Measurements from ENCODE around the gene LYST. TPM values are rescaled to one million over a fixed set of nuclear protein-coding genes. Genes with fewer than 3 reads are reported as not detected.

LYST gene
- polyA plus RNA-seq, 1 experiment = 6.5 TPM

DNA sequence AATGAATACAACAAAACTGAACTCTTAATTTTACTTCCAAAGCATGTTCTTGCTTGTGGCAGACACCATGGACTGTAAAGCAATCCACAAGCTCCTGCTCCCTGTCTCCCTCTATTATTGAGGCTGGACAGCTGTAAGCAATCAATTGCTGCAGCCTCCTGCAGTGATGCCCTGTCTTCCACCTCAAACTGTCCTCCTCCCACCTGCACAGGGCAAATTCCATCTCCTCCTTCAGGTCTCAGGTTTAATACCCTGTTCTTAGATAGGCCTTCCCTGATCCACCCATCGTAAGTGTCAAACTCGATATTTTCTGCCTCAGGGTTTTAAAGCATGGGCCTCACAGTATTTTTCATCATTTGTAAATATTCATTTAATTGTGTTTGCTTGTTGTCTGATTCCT is 81.8 kb downstream of the LYST start:
- H3K4me3 ChIP-seq (ENCODE audit: low read depth, low read length) = no peak overlapping the region
- no peak overlapping the region for H3K27ac ChIP-seq (ENCODE audit: low read depth, low read length)
- no peak for DNase-seq (ENCODE audit: low read depth, low spot score)
- ChIA-PET POLR2A (no interaction called here), CTCF (interaction anchor here (1.4 to 5.0 kb wide), 8 partner anchors 8 to 273 kb away, joined by 4 to 89 read pairs (median 14); no protein-coding TSS in a partner anchor)
- no peaks in the 10 kb centered on the region for H3K27me3 ChIP-seq (ENCODE audit: control insufficient read depth, insufficient read depth, low read length)
- TF ChIP-seq, protein P1, sequence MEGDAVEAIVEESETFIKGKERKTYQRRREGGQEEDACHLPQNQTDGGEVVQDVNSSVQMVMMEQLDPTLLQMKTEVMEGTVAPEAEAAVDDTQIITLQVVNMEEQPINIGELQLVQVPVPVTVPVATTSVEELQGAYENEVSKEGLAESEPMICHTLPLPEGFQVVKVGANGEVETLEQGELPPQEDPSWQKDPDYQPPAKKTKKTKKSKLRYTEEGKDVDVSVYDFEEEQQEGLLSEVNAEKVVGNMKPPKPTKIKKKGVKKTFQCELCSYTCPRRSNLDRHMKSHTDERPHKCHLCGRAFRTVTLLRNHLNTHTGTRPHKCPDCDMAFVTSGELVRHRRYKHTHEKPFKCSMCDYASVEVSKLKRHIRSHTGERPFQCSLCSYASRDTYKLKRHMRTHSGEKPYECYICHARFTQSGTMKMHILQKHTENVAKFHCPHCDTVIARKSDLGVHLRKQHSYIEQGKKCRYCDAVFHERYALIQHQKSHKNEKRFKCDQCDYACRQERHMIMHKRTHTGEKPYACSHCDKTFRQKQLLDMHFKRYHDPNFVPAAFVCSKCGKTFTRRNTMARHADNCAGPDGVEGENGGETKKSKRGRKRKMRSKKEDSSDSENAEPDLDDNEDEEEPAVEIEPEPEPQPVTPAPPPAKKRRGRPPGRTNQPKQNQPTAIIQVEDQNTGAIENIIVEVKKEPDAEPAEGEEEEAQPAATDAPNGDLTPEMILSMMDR (IDR thresholded peaks at IDR 0.05; ENCODE audit: low read depth, low read length) = no peak
- no peaks in the 10 kb centered on the region for H3K9me3 ChIP-seq (ENCODE audit: control insufficient read depth, insufficient read depth, low read length)

DNA sequence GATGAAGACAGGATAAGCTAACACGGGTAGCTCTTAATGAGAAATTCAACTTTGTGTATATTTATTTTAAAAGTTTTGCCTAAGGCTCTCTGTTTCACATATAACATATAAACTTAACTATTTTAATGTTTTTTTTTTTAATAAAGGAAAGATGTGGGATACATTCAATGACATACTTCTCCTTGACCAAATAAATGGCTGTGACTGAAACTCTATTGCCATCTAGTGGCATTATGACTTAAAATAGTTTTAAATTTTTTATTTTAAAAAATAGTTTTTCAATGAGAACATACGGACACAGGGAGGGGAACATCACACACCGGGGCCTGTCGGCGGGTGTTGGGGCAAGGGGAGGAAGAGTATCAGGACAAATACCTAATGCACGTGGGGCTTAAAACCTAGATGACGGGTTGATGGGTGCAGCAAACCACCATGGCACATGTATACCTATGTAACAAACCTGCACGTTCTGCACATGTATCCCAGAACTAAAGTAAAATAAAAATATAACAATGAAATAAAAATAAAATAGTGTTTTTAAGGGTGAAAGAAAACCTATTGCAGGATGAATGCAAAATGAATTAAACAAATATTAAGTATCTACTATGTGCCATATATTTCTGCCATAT is 83.4 kb downstream of the LYST start:
- no peak overlapping the region for H3K4me3 ChIP-seq (ENCODE audit: low read depth, low read length)
- no peaks in the 10 kb centered on the region for H3K9me3 ChIP-seq (ENCODE audit: control insufficient read depth, insufficient read depth, low read length)
- no peak overlapping the region for H3K27ac ChIP-seq (ENCODE audit: low read depth, low read length)
- H3K27me3 ChIP-seq (ENCODE audit: control insufficient read depth, insufficient read depth, low read length) = no peaks in the 10 kb centered on the region
- TF ChIP-seq, protein P1 (IDR thresholded peaks at IDR 0.05; ENCODE audit: low read depth, low read length) = peak; percentile 60
- ChIA-PET POLR2A (interaction anchor here (1.1 kb wide), 1 partner anchor 279 kb away, joined by 4 read pairs; the partner anchor contains the start of gene B3GALNT2), CTCF (interaction anchor here (0.6 to 5.0 kb wide), 52 partner anchors 9 to 1092 kb away, joined by 3 to 89 read pairs (median 4); partner anchors contain the start of genes B3GALNT2 and LYST)
- DNase-seq (ENCODE audit: low read depth, low spot score) = peak; percentile 15

DNA sequence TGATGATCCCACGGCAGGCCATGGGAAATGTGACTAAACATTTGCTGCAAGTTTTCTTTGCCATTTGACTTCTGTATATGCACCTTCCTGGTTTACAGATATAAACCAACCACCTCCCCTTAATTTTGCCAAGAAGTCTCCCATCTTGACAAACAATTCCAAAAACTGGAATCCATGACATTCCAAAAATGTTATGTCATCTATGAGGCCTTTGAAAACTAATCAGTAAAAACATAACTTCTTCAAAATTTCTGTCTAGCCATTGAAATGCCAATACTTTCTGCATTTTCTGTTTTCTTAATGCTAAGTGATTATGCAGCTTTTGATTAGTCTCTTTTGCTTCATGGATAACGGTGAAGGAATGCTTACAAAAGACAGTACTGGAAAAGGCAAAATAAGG is 84.1 kb downstream of the LYST start:
- no peaks in the 10 kb centered on the region for H3K27me3 ChIP-seq (ENCODE audit: control insufficient read depth, insufficient read depth, low read length)
- H3K4me3 ChIP-seq (ENCODE audit: low read depth, low read length) = no peak overlapping the region
- ChIA-PET CTCF (interaction anchor here (0.6 to 5.0 kb wide), 47 partner anchors 8 to 1091 kb away, joined by 3 to 89 read pairs (median 4); partner anchors contain the start of genes B3GALNT2 and LYST), POLR2A (interaction anchor here (0.6 to 1.1 kb wide), 2 partner anchors 16 to 278 kb away, joined by 3 to 4 read pairs; partner anchors contain the start of gene B3GALNT2)
- no peak overlapping the region for H3K27ac ChIP-seq (ENCODE audit: low read depth, low read length)
- no peak for DNase-seq (ENCODE audit: low read depth, low spot score)
- H3K9me3 ChIP-seq (ENCODE audit: control insufficient read depth, insufficient read depth, low read length) = no peaks in the 10 kb centered on the region
- TF ChIP-seq, protein P1 (IDR thresholded peaks at IDR 0.05; ENCODE audit: low read depth, low read length) = no peak

DNA sequence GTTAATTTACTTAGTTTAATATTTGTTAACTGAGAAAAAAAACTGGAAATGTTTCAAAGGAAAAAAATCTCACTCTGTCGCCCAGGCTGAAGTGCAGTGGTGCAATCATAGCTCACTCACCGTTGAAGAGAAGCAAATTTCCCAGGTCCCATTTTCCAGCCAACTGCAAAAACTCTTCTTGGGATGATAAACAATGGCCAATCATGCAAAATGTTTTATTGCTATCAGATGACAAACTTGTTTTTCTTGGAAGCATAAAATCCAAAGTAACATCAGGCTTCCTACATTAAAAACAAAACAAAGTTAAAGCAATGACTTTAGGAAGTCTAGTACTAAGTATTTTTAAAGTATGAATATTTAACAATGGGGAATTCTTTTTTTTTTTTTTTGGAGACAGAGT is 84.9 kb downstream of the LYST start:
- TF ChIP-seq, protein P1 (IDR thresholded peaks at IDR 0.05; ENCODE audit: low read depth, low read length) = no peak
- POLR2A ChIA-PET = no interaction called here

DNA sequence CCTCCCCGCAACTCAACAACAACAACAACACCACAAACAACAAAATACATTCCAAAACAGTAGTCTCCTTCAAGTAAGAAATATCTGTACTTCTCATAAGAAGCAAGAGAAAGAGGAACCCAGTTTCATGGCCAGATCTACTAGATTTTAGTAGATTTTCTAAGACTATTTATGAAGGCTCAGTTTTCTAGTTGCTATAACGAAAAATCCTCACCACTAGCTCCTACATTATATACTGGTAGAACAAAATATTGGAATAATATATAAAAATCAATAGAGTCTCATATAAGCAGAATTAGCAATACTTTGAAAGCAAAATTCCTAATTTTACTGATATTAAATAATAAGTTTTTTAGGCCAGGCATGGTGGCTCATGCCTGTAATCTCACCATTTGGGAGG is 86.9 kb downstream of the LYST start:
- CTCF ChIA-PET = interaction anchor here (1.8 kb wide), 1 partner anchor 275 kb away, joined by 8 read pairs; the partner anchor contains the start of gene B3GALNT2
- no peaks in the 10 kb centered on the region for H3K27me3 ChIP-seq (ENCODE audit: control insufficient read depth, insufficient read depth, low read length)
- no peak overlapping the region for H3K4me3 ChIP-seq (ENCODE audit: low read depth, low read length)
- no peak for DNase-seq (ENCODE audit: low read depth, low spot score)
- no peak overlapping the region for H3K27ac ChIP-seq (ENCODE audit: low read depth, low read length)
- POLR2A ChIA-PET = no interaction called here
- no peaks in the 10 kb centered on the region for H3K9me3 ChIP-seq (ENCODE audit: control insufficient read depth, insufficient read depth, low read length)
- TF ChIP-seq, protein P1 (IDR thresholded peaks at IDR 0.05; ENCODE audit: low read depth, low read length) = no peak

More for the DNA sequence above, 84.9 kb downstream of the LYST start:
- H3K27me3 ChIP-seq (ENCODE audit: control insufficient read depth, insufficient read depth, low read length) = no peaks in the 10 kb centered on the region
- DNase-seq (ENCODE audit: low read depth, low spot score) = no peak
- H3K27ac ChIP-seq (ENCODE audit: low read depth, low read length) = no peak overlapping the region
- CTCF ChIA-PET = interaction anchor here (1.0 to 5.0 kb wide), 7 partner anchors 9 to 277 kb away, joined by 3 to 89 read pairs (median 3); partner anchors contain the start of gene B3GALNT2
- no peaks in the 10 kb centered on the region for H3K9me3 ChIP-seq (ENCODE audit: control insufficient read depth, insufficient read depth, low read length)
- no peak overlapping the region for H3K4me3 ChIP-seq (ENCODE audit: low read depth, low read length)

All from AG04450 (cell line).